GM18873 (cell line): ENCODE results near the gene CTRB1.

ENCODE experiments used
- ATAC-seq: cut with Tn5 transposase; IDR thresholded peaks from one replicate; pipeline ENCODE4 v1.9.1; 2021; ENCODE audit warnings: mild to moderate bottlenecking, moderate library complexity, moderate number of reproducible peaks; ENCODE audit not compliant: unreplicated experiment, low FRiP score

Gene CTRB1

DNA sequence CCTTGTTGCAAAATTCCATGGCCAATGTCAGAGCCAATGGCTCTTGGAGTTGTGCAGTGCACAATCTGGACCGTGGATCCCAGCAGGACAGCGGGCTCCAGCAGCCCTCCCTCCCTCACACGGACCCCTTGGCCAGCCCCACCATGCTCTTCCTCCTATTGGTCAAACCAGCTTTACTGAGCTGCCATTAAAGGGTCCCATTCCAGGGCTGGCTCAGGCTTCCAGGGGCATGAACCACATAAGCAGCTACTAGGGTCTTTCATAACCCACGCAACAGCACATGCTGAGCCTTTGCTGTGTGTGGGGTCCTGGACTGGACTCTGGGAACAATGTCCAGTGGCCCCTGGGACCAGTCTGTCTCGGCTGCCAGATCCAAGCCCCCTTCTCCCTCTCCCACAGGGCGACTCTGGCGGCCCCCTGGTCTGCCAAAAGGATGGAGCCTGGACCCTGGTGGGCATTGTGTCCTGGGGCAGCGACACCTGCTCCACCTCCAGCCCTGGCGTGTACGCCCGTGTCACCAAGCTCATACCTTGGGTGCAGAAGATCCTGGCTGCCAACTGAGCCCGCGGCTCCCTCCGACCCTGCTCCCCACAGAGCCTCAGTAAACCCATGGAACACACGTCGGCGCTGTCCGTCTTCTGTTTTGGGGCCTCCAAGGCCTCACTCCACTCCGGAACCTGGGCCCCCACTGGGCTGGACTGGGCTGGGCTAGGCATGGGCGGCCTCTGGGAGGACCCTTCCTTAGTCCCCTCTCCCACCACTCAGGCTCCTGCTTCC lies 5.7 kb downstream of the CTRB1 start:
- no peak for ATAC-seq

DNA sequence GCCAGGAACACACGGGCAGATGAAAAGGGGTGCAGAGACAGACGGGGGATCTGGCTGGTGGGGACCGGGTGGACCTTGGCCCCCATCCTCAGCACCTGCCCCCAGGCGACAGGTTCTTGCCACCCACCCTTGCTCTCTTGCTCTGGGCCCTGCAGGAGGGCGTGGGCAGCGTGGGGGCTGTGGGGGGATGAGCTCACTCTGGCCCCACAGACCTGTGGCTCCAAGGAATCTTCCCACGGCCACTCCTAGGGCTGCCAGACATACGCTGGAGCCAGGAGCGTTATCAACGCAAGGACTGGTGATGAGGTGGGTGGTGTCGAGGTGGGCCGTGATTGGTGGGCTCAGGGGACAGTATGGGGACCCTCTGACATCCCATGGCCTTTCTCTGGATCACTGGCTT lies 6.3 kb downstream of the CTRB1 start:
- ATAC-seq: no peak

DNA sequence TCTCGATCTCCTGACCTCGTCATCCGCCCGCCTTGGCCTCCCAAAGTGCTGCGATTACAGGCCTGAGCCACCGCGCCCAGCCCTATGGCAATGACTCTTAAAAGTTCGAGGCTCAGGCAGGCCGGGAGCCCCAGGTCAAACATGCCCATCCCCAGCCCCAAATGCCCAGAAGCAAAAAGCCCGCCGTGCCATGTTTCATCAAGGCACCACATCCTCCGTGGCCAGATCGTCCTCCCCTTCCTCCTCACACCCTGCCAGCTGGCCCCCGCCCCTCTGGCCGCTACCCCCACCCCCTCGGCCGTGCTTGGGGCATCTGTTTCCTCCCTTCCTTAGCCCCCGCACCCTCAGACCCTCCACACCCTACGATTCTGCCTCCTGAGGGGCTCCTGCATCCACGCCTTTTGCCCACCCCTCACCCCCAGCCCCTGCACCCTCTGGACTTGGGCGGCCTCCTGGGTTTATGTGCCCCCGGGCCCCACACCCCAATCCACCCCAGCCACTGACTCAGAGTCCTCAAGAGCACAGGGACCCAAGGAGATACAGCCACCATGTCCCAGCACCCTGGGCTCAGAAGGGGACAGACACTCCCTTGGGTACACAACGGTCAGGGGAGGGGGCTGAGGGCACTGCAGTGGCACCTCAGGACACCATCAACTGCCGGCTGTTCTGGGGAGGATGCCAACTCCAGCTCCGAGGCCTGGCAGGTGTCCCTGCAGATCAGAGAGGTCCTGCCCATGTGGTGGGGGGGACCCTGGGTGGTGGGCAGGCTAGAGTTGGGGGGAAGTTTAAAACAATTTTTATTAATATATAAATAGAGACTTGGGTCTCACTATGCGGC lies 7.1 kb downstream of the CTRB1 start:
- no peak for ATAC-seq

DNA sequence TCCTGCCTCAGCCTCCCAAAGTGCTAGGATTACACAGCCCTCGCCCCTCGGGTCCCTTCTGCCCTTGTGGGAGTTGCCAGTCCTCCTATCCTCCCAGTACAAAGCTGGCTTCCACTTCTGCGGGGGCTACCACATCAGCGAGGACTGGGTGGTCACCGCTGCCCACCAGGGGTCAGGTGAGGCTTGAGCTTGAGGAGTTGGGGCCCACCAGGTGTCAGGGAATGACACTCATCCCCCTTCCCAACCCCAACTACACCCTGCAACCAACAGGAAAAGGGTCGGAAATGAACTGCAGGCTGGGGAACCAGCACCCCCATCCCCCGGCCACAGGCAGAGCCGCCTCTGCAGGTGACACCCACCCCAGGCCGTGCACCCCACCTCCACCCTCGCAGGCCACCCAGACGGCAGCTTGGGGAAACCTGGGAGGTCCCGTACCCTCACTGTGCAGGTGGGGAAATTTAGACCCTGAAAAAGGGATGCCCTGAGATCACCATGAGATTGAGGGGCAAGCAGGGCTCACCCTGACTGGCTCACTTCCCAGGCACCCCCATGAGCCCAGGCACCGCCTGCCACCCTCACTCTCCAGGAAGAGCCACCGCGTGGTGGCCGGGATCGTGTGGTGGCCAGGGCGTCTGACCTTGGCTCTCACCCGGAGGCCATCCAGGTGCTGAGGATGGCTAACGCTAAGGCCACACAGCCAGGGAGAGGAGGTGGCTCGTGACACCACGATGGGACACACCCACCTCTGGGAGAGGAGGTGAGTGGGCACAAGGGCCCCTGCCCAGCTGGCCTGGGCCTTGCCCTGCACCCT lies 8.0 kb downstream of the CTRB1 start:
- no peak for ATAC-seq

DNA sequence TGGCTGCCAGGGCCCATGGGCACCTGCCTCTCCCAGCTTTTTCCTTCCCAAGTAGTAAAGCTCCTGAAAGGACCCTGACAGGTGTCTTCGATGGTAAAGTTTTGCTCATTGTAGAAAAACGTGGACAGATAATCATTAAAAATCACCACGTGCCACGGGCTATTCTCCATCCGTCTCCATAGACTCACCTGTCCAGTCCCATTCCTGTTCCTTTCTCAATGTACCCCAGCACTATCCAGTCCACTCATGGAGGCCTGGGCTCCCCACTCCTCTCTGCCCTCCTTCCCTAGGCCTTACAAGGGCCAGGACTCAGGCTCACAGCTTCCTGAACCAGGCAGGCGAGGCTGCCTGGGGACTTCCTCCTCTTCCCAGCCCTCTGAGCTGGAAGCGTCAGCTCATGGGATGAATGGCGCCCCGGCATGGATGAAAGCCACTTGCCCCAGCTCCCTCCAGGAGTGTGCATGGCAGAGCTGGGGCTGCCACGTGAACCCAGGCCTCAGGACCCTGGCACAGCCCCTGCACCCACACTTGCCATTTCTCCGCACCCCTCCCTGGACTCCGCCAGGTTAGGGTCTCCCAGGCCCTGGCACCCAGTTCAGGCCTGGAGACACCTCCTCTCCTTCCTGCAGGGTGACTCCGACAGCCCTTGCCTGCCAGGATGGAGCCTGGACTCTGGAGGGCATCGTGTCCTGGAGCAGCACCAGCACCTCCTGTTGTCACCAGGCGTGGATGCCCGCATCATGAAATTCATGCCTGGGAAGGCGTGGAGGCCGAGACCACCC lies 8.8 kb downstream of the CTRB1 start:
- ATAC-seq: no peak

DNA sequence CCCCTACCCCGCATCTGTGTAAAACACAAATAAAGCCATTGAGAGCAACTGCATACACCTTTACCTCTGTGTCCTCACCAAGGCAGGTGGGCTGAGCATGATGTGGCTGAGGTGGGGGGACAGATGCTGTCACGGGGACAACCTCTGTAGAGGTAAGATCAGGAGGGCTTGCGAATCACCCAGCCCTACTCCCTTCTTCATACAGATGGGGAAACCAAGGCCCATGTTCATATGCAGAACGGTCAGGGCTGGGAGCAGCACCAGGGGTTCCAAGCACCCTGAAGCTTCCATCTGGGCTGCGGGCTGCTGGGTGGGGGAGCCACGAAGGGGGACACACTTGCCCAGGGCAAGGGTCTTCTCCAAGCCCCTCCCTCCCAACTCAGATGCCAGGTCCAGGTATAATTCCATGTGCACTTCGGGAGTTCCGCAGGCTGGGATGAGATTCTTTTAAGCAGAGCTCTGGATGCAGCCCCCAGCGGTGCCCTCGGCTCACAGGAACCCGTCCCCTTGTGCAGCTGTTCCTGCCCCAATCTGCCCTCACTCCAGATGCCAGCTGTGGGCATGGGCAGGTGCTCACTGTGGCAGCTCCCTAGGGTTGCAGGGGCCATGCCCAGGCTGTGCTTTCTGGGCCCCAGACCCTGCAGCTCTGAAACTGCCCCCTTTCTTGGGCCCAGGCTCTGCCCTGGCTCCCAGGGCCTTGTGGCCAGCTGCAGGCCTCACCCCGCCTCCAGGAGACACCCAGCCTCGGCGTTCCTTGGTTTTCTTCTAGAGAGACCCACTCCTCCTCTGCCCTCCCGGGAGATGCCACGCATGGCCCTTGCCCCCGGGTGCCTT lies 9.6 kb downstream of the CTRB1 start:
- no peak for ATAC-seq

DNA sequence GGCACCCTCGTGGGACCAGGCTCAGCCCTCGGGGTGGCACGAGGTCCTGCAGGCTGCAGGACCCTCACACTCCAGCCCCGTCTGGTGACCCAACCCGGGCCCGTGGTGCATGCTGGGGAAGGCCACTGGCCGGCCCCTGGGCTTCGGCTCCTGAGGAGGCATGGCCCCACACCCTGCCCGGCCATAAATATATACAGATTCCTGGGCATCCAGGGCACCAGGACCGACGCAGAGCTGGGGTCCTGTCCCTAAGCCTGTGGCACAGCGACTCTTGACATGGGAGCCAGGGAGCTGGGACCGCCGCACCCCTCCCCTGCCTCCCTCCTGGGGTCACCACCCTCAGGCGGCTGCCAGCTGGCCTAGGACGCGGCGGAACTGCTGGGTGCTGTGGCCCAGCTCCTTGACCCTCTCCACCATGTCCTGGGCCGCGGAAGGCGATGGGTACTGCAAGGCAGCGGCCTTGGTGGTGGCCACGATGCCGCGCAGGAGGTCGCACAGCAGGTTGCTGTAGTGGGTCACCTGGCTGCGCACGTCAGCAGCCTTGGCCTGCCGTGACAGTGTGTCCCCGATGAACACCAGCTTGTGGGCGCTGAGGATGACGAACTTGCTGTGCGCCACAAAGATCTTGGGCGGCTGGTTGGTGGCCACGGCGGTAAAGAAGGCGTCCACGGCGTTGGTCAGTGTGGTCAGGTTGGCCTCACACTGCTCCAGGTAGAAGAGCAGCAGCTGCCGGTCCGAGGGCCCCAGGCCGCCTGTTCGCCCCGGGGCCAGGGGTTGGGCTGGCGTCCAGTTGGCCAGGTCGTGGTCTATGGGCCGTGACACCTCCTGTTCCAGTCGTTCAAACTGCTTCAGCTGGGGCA lies 10.6 kb downstream of the CTRB1 start:
- ATAC-seq: no peak

DNA sequence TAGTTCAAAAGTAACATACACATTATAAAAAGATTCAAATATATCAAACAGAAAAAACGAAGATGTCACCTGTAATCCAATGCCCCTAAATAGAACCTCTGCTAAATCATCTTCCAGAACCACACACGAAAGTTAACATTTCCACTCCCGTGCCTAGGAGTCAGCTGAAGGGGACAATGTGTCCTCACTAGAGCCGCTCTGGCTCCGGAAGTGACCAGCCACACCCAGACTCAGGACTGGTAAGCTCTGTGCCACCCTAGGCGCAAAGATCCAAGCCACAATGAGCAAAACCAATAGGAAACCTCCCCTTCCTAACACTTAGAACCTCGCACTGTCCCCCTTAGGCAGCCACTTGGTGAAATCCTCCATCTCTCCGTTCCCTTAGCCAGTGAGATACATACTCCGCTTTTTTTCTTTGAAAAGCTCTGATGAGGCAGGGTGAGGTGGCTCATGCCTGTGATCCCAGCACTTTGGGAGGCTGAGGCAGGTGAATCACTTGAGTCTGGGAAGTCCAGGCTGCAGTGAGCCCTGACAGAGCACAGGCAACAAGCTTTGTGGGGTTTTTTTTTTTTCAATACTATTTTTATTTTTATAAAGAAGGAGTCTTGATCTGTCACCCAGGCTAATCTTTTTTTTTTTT lies 11.8 kb downstream of the CTRB1 start:
- ATAC-seq: no peak

DNA sequence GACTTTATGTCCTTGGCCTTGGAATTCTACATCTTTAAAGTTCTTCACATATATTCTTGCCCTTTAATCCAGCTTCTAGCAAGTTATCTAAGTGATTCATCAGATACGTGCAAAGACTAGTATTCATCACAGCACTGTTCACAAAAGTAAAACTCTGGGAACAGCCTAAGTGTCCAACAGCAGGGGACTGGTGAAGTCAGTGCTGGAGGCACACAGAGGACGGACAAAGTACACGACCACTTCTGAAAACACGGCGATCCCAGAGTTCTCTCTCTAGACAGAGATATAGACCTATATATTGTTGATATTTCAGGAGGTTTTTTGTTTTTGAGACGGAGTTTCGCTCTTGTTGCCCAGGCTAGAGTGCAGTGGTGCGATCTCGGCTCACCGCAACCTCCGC lies 12.8 kb downstream of the CTRB1 start:
- ATAC-seq: no peak

DNA sequence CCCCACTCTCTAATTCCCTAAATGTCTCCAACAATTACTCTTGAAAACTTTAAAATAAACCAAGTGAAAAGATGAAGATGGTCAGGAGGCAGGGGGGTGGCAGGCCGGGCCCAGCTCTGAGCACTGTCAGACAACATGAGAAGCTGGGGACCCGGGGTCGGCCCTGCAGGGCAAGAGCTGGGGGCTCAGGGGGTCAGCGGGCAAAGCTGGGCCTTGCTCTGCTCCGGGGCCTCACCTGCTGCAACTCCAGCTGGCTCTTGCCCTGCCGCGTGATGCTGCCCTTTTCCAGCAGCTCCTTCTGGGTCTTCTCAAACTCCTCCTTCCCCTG lies 14.8 kb downstream of the CTRB1 start:
- ATAC-seq: no peak

DNA sequence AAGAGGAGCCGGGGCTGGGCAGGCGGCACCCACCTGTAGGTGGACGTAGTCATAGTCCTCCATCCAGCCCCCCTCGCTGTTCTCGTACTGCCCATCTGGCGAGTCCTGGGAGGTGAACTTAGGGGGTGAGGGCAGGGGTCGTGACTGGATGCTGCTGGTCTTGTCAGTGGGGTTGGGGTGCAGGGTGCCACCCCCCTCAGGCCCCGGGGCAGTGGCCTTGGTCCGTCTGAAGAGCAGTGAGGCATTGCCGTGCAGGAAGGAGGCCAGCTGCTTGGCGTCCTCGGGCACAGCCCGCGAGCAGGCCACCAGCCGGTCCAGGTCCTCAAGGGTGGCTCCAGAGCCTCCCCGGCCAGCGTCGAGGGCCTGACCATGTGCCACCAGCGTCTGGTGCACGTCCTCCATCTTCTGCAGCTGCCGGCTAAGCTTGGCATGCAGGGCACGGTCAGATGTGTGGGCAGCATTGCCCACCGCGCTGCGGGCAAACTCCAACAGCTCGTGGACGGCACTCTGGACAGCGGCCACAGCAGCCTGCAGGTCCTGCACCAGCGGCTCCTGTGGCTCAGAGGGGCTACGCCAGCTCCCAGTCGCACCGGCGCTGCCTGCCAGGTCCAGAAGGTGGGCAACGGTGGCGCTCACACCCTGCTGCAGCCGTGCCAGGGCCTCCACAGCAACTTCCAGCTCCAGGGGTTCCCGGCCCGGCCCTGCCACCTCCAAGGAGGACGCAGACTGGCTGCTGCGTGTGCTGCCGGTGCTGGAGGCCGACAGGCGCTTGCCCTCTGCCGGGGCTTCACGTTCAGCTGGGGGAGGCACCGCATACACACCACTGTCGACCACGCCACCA lies 16.3 kb downstream of the CTRB1 start:
- ATAC-seq: no peak

DNA sequence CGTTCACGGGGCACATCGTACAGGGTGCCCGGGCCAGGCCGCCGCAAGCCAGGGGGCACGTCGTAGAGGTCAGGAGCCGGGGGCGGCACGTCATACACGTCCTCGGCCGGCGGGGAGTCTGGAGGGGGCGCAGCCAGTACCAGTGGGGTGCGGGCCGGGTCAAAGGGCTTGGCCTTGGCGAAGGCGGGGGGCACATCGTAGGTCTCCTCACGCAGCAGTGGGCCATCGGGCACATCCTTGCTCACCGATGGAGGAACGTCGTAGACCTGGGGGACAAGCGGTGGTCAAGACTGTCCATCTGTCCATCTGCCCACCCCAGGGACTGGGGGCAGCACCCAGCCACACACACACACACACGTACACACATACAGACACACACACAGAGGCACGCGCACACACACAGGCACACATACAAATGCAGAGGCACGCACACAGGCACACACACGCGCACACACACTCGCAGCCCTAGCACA lies 17.0 kb downstream of the CTRB1 start:
- ATAC-seq: no peak

DNA sequence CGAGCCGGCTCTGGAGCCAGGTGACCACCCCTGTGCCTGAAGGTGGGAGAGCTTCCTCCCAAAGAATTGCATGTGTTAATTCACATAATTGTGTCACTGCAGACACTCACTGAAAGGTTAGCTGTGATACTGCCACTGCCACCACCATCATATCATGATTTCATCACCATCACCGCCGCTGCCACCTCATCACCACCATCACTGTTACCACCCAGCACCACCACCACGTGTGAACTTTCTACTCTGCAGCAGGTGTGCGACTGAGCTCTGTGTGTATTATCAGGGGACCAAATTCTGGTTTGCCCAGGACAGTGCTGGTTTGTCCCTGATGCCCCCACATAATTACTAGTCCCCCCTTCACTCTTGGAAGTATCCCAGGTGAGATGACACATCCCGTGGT lies 17.4 kb downstream of the CTRB1 start:
- ATAC-seq: no peak

DNA sequence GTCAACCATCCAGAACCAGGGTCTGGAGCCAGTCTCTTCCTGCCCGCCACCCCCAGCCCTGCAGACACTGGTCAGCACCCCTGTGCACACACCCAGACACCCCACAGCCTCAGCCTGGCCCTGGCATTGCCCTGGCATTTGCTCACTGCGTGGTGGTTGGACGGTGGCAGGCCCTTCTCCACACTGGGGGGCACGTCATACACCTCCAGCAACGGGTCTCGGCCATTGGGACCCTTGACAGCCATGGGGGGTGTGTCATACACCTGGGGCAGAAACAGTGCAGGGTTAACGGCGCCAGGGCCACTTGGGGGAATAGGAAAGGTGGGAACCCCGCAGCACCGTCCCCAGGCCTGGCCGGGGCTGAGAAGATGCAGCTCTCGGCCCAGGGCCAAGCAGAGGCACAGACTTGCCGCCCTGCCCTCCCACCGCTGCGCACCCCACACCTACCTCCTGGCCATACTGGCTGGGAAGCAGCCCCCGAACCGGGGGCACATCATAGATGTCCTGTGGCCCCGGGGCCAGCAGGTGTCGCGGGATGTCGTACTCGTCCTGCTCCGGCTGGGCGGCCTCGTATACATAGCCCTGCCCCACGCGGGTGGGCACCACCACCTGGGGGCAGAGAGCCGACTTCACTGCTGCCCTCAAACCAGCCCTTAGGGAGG lies 18.1 kb downstream of the CTRB1 start:
- ATAC-seq: no peak

DNA sequence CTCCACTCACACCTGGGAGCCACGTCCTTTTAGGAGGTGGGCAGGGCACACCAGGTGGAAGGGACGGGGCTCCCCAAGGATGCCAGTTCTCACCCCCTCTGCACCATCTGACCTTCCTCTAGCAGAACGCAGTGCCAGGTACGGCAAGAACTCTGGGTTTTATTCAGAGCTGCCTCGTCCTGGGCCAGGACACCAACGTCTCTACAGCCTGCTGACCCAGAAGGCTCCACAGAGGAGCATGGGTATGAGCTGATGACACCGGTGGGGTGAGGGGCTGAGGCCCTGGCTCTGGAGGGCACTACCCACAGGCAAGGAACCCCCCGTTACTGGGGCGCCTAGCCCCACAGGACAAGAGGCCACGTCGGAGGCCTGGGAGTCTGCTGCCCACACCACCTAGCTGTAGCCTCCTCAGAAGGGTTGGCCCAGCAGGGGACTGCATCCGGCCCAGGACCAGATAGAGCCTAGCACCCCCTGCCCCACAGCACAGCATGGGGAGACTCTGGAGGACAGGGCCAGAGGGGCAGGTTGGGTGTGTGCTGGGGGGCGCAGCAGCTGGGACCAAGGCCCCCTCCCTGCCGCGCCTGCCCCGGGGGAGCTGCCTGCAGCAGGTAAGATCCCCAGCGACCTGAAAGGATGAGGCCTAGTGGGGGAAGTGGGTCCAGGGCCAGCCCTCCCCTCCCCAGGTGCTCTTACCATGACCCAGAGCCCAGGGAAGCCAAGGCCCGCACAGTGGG lies 18.8 kb downstream of the CTRB1 start:
- no peak for ATAC-seq
